Right kidney (tissue), 1 donor: Measurements from ENCODE around the gene IFT122.
"Not testable (repeated sequence)": the region's sequence is repeated elsewhere in the genome, so short reads cannot be mapped to it uniquely, and the experiment has no call there.

Source experiments
- DNase-seq: peaks from one replicate; pipeline ENCODE4 v3.0.0-alpha.2; 2016

The IFT122 gene

GRCh38 chr3:129536804-129537203 is 96.8 kb downstream of the IFT122 start:
- DNase-seq, result no peak

- DNase-seq, result no peak
These were observed 99.2 kb downstream of the IFT122 start for GRCh38 chr3:129539206-129539605.

- no peak for DNase-seq
These were observed 100.9 kb downstream of the IFT122 start for GRCh38 chr3:129540776-129541516.

- DNase-seq, result no peak
These were observed 102.7 kb downstream of the IFT122 start for GRCh38 chr3:129542747-129543146.

- DNase-seq, result no peak
These were observed 103.2 kb downstream of the IFT122 start, which contains the start of gene H1-8 for GRCh38 chr3:129543156-129543790. H1-8 (plus strand) TSS chr3:129543175; CDS start chr3:129543219, 44 bp downstream.

GRCh38 chr3:129543999-129544398 is 104.0 kb downstream of the IFT122 start:
- no peak for DNase-seq

GRCh38 chr3:129545951-129546350 is 105.9 kb downstream of the IFT122 start:
- not testable (repeated sequence) for DNase-seq

- no peak for DNase-seq
These were observed 107.2 kb downstream of the IFT122 start for GRCh38 chr3:129547241-129547640.

- no peak for DNase-seq
These were observed 108.3 kb downstream of the IFT122 start for GRCh38 chr3:129548104-129548965.

GRCh38 chr3:129549006-129549800 is 109.2 kb downstream of the IFT122 start:
- no peak for DNase-seq

- no peak for DNase-seq
These were observed 109.8 kb downstream of the IFT122 start for GRCh38 chr3:129549805-129550204.

- no peak for DNase-seq
These were observed 112.4 kb downstream of the IFT122 start for GRCh38 chr3:129552287-129553050.

GRCh38 chr3:129553171-129553570 is 113.1 kb downstream of the IFT122 start:
- no peak for DNase-seq

- no peak for DNase-seq
These were observed 113.7 kb downstream of the IFT122 start for GRCh38 chr3:129553719-129554118.

- no peak for DNase-seq
These were observed 114.5 kb downstream of the IFT122 start for GRCh38 chr3:129554356-129555152.

GRCh38 chr3:129555153-129555550 is 115.1 kb downstream of the IFT122 start:
- DNase-seq, result no peak

- DNase-seq, result no peak
These were observed 115.8 kb downstream of the IFT122 start for GRCh38 chr3:129555616-129556357.

- no peak for DNase-seq
These were observed 116.3 kb downstream of the IFT122 start for GRCh38 chr3:129556358-129556695.

GRCh38 chr3:129556890-129557547 is 117.0 kb downstream of the IFT122 start:
- no peak for DNase-seq
